Nephron (organoid): ENCODE measurements around the gene ZC3H10.
A peak's percentile ranks its signal among the peaks of the same experiment; 100 is the strongest.
"Not testable (repeated sequence)": the region's sequence is repeated elsewhere in the genome, so short reads cannot be mapped to it uniquely, and the experiment has no call there.

Source experiments
- H3K27ac Mint-ChIP-seq, 3 experiments: 2 replicates each; pipeline ENCODE4 v1.8.0; 2020; ENCODE audit warnings: mixed read lengths in 3 of 3, mild to moderate bottlenecking in 2 of 3, moderate library complexity in 1 of 3
- H3K27me3 Mint-ChIP-seq: 2 replicates; pipeline ENCODE4 v1.8.0; 2021; ENCODE audit warnings: low read depth, mild to moderate bottlenecking, moderate library complexity, mixed read lengths
- H3K36me3 Mint-ChIP-seq: 2 replicates; pipeline ENCODE4 v1.8.0; 2020; ENCODE audit warnings: low read depth, mixed read lengths
- H3K4me1 Mint-ChIP-seq: 2 replicates; pipeline ENCODE4 v1.8.0; 2020; ENCODE audit warnings: mixed read lengths
- H3K4me3 Mint-ChIP-seq, 3 experiments: 2 replicates each; pipeline ENCODE4 v1.8.0; 2020; ENCODE audit warnings: mild to moderate bottlenecking in 3 of 3, mixed read lengths in 3 of 3, moderate library complexity in 2 of 3
- H3K9me3 Mint-ChIP-seq: 2 replicates; pipeline ENCODE4 v1.8.0; 2020; ENCODE audit warnings: mixed read lengths
- TF ChIP-seq, protein P1 (sequence below), 3 experiments: fragments of 200-600 bp; sonication (generic); IDR thresholded peaks; one replicate each; pipeline ENCODE4 v1.5.0; 2021; ENCODE audit warnings: antibody characterized with exemption in 3 of 3; ENCODE audit not compliant: unreplicated experiment in 3 of 3

The ZC3H10 gene, protein sequence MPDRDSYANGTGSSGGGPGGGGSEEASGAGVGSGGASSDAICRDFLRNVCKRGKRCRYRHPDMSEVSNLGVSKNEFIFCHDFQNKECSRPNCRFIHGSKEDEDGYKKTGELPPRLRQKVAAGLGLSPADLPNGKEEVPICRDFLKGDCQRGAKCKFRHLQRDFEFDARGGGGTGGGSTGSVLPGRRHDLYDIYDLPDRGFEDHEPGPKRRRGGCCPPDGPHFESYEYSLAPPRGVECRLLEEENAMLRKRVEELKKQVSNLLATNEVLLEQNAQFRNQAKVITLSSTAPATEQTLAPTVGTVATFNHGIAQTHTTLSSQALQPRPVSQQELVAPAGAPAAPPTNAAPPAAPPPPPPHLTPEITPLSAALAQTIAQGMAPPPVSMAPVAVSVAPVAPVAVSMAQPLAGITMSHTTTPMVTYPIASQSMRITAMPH

DNA sequence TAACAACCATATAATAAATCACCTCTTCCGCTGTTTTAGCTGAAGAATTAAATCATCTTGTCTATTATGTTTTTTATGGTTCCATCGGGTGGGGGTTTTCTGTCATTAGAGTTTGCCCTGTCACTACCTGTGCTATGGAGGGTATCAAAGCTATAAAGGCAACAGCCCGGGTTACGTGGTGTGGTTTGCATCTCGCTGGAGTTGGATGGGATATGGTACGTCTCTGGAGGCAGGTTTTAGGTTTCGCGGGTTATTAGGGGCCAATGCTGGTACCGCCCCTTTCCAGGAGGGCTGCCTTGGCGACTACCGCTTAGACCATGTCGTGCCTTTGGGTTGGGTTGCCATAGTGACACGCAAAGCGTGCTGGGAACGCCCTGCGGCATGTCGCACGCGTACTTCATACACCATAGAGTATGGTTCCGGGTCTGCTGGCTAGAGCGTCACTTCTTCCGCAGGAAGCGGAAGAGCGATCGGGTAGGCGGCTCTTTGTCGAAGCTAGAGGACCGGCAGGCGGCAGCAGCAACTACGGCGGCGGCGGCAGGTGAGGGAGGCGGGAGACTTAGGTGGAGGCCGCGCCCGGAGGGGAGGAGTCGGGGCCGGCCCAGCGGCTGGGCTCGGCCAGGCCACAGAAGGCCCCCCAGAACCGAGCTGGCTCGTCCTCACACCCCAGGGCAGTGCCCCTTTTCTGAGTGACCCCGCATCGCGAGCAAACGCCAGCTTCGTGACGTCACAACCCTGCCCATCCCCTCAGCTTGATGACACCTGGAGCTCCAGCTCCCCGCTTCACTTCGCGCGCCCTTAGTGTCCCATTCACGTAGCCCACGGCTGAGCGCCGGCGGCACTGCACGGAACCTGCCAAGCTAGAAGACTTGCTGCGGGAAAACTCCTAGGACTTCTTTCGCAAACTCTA, at the start of gene ZC3H10:
Gene ZC3H10, plus strand, starts transcription at position 489 of the 910 bp plus-strand sequence. CDS start 2,297 bp downstream, outside the sequence.
- Mint-ChIP-seq H3K9me3 (no peaks in the 10 kb centered on the region), H3K4me3 (peak within 1 kb of the TSS; percentile 88 to 100 (median 95))

DNA sequence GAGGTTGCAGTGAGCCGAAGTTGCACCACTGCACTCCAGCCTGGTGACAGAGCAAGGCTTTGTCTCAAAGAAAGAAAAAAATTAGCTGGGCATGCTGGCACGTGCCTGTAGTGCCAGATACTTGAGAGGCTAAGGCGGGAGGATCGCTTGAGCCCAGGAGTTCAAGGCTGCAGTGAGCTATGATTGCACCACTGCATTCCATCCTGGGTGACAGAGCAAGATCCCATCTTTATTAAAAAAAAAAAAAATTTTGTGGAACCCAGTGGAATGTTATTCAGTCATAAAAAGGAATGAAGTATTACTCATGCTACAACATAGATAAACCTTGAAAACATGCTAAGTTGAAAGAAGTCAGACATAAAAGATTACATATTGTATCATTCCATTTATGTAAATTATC, 46.4 kb upstream of the ZC3H10 start:
- TF ChIP-seq, protein P1, sequence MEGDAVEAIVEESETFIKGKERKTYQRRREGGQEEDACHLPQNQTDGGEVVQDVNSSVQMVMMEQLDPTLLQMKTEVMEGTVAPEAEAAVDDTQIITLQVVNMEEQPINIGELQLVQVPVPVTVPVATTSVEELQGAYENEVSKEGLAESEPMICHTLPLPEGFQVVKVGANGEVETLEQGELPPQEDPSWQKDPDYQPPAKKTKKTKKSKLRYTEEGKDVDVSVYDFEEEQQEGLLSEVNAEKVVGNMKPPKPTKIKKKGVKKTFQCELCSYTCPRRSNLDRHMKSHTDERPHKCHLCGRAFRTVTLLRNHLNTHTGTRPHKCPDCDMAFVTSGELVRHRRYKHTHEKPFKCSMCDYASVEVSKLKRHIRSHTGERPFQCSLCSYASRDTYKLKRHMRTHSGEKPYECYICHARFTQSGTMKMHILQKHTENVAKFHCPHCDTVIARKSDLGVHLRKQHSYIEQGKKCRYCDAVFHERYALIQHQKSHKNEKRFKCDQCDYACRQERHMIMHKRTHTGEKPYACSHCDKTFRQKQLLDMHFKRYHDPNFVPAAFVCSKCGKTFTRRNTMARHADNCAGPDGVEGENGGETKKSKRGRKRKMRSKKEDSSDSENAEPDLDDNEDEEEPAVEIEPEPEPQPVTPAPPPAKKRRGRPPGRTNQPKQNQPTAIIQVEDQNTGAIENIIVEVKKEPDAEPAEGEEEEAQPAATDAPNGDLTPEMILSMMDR (IDR thresholded peaks at IDR 0.05; ENCODE audit: unreplicated experiment in 3 of 3) = no peak
- H3K4me3 Mint-ChIP-seq = no peak overlapping the region
- H3K27me3 Mint-ChIP-seq = peaks cover 9% of the 10 kb centered on the region
- no peaks in the 10 kb centered on the region for H3K36me3 Mint-ChIP-seq
- no peaks in the 10 kb centered on the region for H3K9me3 Mint-ChIP-seq
- H3K27ac Mint-ChIP-seq = no peak overlapping the region
- H3K4me1 Mint-ChIP-seq = no peaks in the 10 kb centered on the region

More for the DNA sequence above, at the start of gene ZC3H10:
- Mint-ChIP-seq H3K27ac (peak within 1 kb of the TSS; percentile 95 to 99 (median 97)), H3K27me3 (no peaks in the 10 kb centered on the region), H3K36me3 (peaks cover 31% of the 10 kb centered on the region), H3K4me1 (peaks cover 39% of the 10 kb centered on the region)
- TF ChIP-seq, protein P1 (IDR thresholded peaks at IDR 0.05; ENCODE audit: unreplicated experiment in 3 of 3) = peak; percentile 37 to 55 (median 47)

DNA sequence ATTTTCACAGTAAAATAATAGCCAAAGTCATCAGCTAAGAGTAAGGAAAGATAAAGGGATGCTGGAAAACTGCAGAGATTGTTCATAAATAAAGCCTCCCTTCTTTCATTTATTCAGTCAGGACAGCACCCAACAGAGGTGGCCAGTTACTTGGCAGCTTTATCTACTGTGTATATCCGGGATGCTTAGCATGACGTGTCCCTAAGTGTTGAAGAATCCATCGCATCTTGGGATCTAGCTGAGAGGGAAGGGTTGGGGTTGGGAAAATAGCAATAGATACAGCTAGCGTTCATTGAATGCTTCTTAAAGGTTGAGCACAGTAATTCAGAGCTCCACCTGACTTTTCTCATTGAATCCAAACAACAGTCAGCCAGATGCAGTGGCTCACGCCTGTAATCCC, 43.7 kb upstream of the ZC3H10 start:
- Mint-ChIP-seq H3K4me1 (peaks cover 5% of the 10 kb centered on the region), H3K36me3 (no peaks in the 10 kb centered on the region), H3K27ac (no peak overlapping the region), H3K4me3 (no peak overlapping the region), H3K27me3 (peaks cover 20% of the 10 kb centered on the region), H3K9me3 (no peaks in the 10 kb centered on the region)
- TF ChIP-seq, protein P1 (IDR thresholded peaks at IDR 0.05; ENCODE audit: unreplicated experiment in 3 of 3) = no peak

DNA sequence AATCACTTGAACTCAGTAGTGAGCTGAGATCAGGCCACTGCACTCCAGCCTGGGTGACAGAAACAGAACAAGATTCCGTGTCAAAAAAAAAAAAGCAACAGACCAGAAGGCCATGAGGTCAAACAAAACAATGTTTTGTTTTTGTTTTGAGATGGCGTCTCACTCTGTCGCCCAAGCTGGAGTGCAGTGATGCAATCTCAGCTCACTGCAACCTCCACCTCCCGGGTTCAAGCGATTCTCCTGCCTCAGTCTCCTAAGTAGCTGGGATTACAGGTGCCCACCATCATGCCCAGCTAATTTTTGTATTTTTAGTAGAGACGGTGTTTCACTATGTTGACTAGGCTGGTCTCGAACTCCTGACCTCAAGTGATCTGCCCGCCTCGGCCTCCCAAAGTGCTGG, 40.1 kb upstream of the ZC3H10 start:
- Mint-ChIP-seq H3K27me3 (peaks cover 49% of the 10 kb centered on the region), H3K4me3 (peak overlapping the region in 1 of 3 experiments; percentile 89), H3K4me1 (peaks cover 11% of the 10 kb centered on the region)
- H3K27ac Mint-ChIP-seq, H3K36me3 Mint-ChIP-seq, H3K9me3 Mint-ChIP-seq: not testable (repeated sequence)

DNA sequence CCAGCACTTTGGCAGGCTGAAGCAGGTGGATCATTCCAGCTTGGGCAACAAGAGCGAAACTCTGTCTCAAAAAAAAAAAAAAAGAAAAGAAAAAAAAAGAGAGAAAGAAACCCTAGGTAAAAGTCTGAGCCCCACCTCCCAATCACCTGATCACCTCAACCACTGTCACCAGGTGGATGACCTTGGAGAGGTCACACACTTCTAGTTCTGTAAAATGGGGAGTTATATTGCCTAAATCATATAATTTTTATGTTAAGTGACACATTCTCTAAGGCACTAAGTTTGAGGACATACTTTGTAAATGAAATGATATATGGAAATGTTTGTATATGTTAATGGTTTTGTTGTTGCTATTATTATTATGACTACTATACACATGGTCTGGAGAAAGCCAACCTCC, 39.6 kb upstream of the ZC3H10 start:
- Mint-ChIP-seq H3K4me3 (peak overlapping the region; percentile 88 to 96 (median 89)), H3K27ac (peak overlapping the region; percentile 35 to 96 (median 85)), H3K9me3 (no peaks in the 10 kb centered on the region), H3K27me3 (peaks cover 45% of the 10 kb centered on the region), H3K4me1 (peaks cover 11% of the 10 kb centered on the region), H3K36me3 (no peaks in the 10 kb centered on the region)
- TF ChIP-seq, protein P1 (IDR thresholded peaks at IDR 0.05; ENCODE audit: unreplicated experiment in 3 of 3) = no peak
